Kidney (tissue), 14 donors: ENCODE results near the gene PALLD. TPM values are rescaled to one million over a fixed set of nuclear protein-coding genes. Genes with fewer than 3 reads are reported as not detected.

ENCODE experiments used
- DNase-seq, 5 donors: peaks; one replicate each; pipeline ENCODE4 v3.0.0-alpha.2; 2013 to 2020
- FAIRE-seq: peaks from 2 replicates; lab custom pipeline; 2012; peaks lifted over from hg19 to GRCh38; lab: Jason Lieb, UNC
- H3K27ac ChIP-seq, 2 donors: one replicate each; pipeline ENCODE4 v1.7.0; 2013; ENCODE audit warnings: low read depth in 2 of 2, low read length in 2 of 2, inconsistent platforms in 1 of 2
- H3K27me3 ChIP-seq: one replicate; pipeline ENCODE4 v1.7.1; 2013; ENCODE audit warnings: low read length, inconsistent platforms; ENCODE audit not compliant: control insufficient read depth, insufficient read depth
- H3K36me3 ChIP-seq, 3 donors: one replicate each; pipeline versions ENCODE4 v1.7.0 to v1.7.1; 2013; ENCODE audit warnings: low read length in 3 of 3, control low read depth in 1 of 3, inconsistent platforms in 1 of 3; ENCODE audit not compliant: insufficient read depth in 3 of 3, control insufficient read depth in 2 of 3
- H3K4me1 ChIP-seq, 3 donors: one replicate each; pipeline versions ENCODE4 v1.7.0 to v1.7.1; 2013; ENCODE audit warnings: low read length in 3 of 3, inconsistent platforms in 1 of 3, low read depth in 1 of 3; ENCODE audit not compliant: control insufficient read depth in 2 of 3, insufficient read depth in 2 of 3
- H3K4me3 ChIP-seq, 3 donors: one replicate each; pipeline versions ENCODE4 v1.7.0 to v1.8.1; 2013; ENCODE audit warnings: low read length in 3 of 3, control low read depth in 1 of 3, inconsistent platforms in 1 of 3
- H3K9ac ChIP-seq, 3 donors: one replicate each; pipeline versions ENCODE4 v1.7.0 to v1.7.1; 2013; ENCODE audit warnings: low read length in 3 of 3, control low read depth in 1 of 3, inconsistent platforms in 1 of 3
- H3K9me3 ChIP-seq, 3 donors: one replicate each; pipeline versions ENCODE4 v1.7.0 to v1.7.1; 2013; ENCODE audit warnings: low read length in 3 of 3, control low read depth in 1 of 3, inconsistent platforms in 1 of 3; ENCODE audit not compliant: control insufficient read depth in 2 of 3, insufficient read depth in 1 of 3
- intact Hi-C: fragments of 100-400 bp; cut with DNase I; formaldehyde crosslinking; loops from one replicate; pipeline ENCODE4 v1.11.1; 2022
- polyA plus RNA-seq: library from polyadenylated mRNA; stranded (reverse); fragments of 350-450 nt; fragmentation: Illumina TruSeq; extraction: RNeasy Lipid Tissue Mini Kit (QIAGEN cat#74804); gene quantifications from one replicate; pipeline ENCODE4 v1.2.3, GENCODE V29; 2014; ENCODE audit warnings: low read depth, low replicate concordance; ENCODE audit not compliant: insufficient read depth
- total RNA-seq: library from RNA; stranded (reverse); fragmentation: NEBNext Ultra II Directional; extraction: Animal tissue kit (Norgen Biotek cat#: 25700); gene quantifications from one replicate; pipeline ENCODE4 v1.2.1, GENCODE V29; 2021
- TF ChIP-seq, protein P1 (sequence below): IDR thresholded peaks from 3 replicates; pipeline ENCODE4 v1.5.1; 2012; ENCODE audit warnings: mild to moderate bottlenecking, moderate library complexity, borderline replicate concordance; ENCODE audit not compliant: insufficient read depth; ENCODE audit errors: extremely low read depth
- donor health status: control.
- donor health status: control.
- donor health status: control.
- donor health status: control.
- donor health status: control.
- donor health status: DM: yes; HTN: yes; CAD: no.
- donor health status: Normal renal cell carcinoma (clear cell type).

Gene PALLD
- total and polyA plus RNA-seq, 2 donors from 2014 or later, result 43.4 to 120 TPM

- no peak for FAIRE-seq
- TF ChIP-seq, protein P1, sequence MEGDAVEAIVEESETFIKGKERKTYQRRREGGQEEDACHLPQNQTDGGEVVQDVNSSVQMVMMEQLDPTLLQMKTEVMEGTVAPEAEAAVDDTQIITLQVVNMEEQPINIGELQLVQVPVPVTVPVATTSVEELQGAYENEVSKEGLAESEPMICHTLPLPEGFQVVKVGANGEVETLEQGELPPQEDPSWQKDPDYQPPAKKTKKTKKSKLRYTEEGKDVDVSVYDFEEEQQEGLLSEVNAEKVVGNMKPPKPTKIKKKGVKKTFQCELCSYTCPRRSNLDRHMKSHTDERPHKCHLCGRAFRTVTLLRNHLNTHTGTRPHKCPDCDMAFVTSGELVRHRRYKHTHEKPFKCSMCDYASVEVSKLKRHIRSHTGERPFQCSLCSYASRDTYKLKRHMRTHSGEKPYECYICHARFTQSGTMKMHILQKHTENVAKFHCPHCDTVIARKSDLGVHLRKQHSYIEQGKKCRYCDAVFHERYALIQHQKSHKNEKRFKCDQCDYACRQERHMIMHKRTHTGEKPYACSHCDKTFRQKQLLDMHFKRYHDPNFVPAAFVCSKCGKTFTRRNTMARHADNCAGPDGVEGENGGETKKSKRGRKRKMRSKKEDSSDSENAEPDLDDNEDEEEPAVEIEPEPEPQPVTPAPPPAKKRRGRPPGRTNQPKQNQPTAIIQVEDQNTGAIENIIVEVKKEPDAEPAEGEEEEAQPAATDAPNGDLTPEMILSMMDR, result no peak
- intact Hi-C loops, result no loop called here
These were observed 181.0 kb downstream of the PALLD start for GRCh38 chr4:168677879-168678278.

DNA sequence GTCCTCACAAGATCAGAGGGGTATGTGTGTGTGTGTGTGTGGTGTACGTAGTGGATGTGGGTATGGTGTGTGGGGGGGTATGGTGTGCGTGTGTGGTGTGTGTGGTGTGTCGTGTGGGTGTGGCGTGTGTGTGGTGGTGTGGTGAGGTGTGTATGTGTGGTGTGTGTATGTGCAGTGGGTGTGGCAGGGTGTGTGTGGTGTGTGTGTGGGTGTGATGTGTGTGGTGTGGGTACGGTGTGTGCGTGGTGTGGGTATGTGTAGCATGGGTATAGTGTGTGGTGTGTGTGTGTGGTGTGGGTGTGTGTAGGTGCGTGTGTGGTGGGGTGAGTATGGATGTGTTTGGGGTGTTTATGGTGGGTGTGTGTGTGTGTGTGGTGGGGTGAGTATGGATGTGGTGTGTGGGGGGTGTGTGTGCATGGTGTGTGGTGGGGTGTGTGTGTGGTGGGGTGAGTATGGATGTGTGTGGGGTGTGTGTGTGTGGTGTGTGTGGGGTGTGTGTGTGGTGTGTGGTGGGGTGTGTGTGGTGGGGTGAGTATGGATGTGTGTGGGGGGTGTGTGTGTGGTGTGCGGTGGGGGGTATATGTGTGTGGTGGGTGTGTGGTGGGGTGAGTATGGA is 182.0 kb downstream of the PALLD start:
- no peaks in the 10 kb centered on the region for H3K9me3 ChIP-seq
- H3K27me3 ChIP-seq, result no peaks in the 10 kb centered on the region
- H3K9ac ChIP-seq, result no peak overlapping the region
- intact Hi-C loops, result no loop called here
- H3K36me3 ChIP-seq, result no peaks in the 10 kb centered on the region
- no peak for FAIRE-seq
- no peak overlapping the region for H3K4me3 ChIP-seq
- no peak for DNase-seq
- no peak overlapping the region for H3K27ac ChIP-seq
- H3K4me1 ChIP-seq, result peaks cover 0 to 7% (median 2%) of the 10 kb centered on the region in 3 donors
- TF ChIP-seq, protein P1, result no peak

More at GRCh38 chr4:168677879-168678278, 181.0 kb downstream of the PALLD start:
- DNase-seq, result no peak
- H3K27me3 ChIP-seq, result no peaks in the 10 kb centered on the region
- H3K36me3 ChIP-seq, result no peaks in the 10 kb centered on the region
- no peak overlapping the region for H3K4me3 ChIP-seq
- peaks cover 0 to 7% (median 2%) of the 10 kb centered on the region in 3 donors for H3K4me1 ChIP-seq
- H3K9me3 ChIP-seq, result no peaks in the 10 kb centered on the region
- no peak overlapping the region for H3K9ac ChIP-seq
- no peak overlapping the region for H3K27ac ChIP-seq

- no peak for FAIRE-seq
- TF ChIP-seq, protein P1, result no peak
- Histone ChIP-seq H3K4me3 (no peak overlapping the region), H3K36me3 (no peaks in the 10 kb centered on the region), H3K27ac (no peak overlapping the region), H3K9ac (no peak overlapping the region), H3K4me1 (peaks cover 0 to 7% (median 2%) of the 10 kb centered on the region in 3 donors), H3K27me3 (no peaks in the 10 kb centered on the region), H3K9me3 (no peaks in the 10 kb centered on the region)
- intact Hi-C loops, result no loop called here
- DNase-seq, result no peak
These were observed 182.5 kb downstream of the PALLD start for GRCh38 chr4:168679397-168679796.
